GM21526 (cell line): Measurements from ENCODE around the gene RASGRF2.

Source experiments
- ATAC-seq: cut with Tn5 transposase; IDR thresholded peaks from one replicate; pipeline ENCODE4 v1.9.1; 2021; ENCODE audit warnings: moderate library complexity; ENCODE audit not compliant: unreplicated experiment, low FRiP score

The RASGRF2 gene

DNA sequence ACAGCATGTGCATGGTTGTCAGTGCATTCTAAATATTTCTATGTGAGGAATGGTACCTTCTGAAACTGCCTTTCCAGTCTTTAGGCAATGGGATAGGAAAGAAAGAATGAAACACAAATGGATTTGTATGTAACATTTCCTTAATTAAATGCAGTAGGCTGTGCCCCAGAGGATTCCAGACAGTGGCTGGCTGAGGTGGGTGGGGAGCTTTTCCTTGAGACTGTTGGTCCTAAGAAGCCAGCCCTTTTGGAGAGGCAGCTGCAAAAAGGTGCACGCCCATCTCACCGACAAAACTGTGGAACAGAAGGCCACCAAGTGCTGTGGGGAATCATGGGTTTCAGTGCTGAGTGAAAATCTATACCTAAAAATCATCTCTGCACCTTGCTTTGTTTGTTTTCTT, 266.1 kb downstream of the RASGRF2 start:
- ATAC-seq: no peak

DNA sequence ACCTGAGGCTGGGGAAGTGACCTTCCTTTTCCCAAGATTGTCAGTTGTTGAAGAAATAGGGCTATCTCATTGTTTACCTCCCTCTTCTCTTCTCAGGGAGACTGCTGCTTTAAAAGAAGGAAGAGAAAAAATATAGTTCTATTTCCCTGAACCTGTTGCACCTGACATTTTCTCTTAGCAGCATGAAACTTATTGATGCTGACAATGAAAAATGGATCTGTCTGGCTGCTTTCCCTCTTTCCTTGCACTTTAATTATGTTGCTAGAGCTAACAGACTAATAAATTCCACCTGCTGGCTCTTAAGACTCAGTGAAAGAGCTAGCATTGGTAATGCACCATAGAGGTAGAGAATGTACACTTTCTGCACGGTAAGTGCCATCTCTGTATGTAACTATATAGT, 266.8 kb downstream of the RASGRF2 start:
- no peak for ATAC-seq

DNA sequence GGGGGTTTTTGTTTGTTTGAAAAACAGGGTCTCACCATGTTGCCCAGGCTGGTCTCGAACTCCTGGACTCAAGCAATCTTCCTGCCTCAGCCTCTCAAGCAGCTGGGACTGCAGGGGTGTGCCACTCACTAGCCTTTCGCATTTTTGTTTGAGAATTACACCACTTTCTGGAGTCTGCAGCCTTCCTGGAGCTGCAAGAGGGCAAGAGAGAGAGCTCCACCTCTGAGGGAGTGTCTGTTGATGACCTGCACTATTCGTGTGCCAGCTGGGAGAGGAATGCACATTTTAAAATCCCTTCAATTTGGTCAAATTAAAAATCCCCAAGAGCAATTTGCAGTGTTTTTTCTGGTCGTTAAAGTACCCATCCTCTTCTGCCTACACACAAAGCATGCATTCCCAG, 267.9 kb downstream of the RASGRF2 start:
- no peak for ATAC-seq

DNA sequence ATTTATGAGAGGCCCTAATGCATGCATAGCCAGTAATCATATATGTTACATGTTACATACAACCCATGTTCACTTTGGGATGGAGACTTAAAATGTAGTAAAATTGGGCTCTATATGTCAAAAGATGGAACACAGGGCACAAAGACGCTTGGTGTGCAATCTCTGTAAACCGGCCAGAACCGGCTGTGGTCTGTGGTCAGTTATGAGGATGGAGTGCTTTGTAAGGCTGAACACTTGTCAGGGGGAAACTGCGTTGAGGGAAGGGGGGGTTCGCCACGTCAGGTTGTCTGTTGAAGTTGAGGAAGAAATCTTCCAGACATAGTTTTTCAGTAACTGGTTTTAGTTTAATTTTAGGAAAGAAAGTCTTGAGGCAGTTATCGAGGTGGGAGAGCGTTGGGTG, 270.3 kb downstream of the RASGRF2 start:
- ATAC-seq: no peak

GRCh38 chr5:81232464-81233079, 272.4 kb downstream of the RASGRF2 start:
- ATAC-seq: no peak

- no peak for ATAC-seq
Measured at GRCh38 chr5:81233080-81233634, 273.0 kb downstream of the RASGRF2 start, which contains the start of gene CKMT2. Gene CKMT2 (plus strand): TSS chr5:81233322. CDS start chr5:81251133, 17,811 bp downstream.

DNA sequence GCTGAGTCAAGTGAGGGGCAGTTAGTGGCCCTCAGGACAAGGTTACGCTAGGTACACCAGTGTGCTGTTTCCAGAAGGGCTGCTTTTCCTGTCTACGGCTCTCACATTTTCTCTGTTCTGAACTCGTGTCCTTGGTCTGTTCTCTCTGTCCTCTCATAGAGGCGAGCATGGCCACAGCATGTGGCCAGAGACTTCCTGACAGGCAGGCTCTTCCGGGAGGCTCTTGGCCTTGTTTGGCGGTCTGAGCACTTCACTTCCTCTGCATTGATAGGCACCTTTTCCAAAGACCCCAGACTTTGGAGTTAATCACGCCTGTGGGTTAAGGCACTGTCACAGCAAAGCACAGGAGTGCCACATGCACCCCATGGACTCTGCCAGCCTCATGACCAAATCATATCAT, 274.1 kb downstream of the RASGRF2 start:
- no peak for ATAC-seq

DNA sequence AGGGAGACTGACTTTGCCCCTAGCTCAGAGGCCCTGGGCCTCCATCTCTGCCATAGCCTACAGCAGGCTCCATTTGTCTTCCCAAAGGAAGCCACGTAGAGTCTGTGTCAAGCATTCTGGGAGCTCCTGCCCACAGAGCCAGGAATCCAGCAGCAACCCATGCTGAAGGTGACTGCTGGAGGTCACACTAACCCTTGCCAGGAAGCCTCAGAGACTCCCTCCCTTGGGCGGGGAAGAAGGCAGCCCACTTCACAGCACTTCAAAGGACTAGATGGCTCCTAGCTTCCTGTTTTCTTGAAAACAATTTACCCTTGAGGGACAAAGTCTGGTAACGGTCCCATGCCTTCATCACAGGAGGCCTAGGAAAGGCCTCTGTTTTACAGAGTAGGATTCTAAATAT, 274.6 kb downstream of the RASGRF2 start:
- ATAC-seq: no peak

- no peak for ATAC-seq
Measured at GRCh38 chr5:81235287-81236072, 275.3 kb downstream of the RASGRF2 start.

DNA sequence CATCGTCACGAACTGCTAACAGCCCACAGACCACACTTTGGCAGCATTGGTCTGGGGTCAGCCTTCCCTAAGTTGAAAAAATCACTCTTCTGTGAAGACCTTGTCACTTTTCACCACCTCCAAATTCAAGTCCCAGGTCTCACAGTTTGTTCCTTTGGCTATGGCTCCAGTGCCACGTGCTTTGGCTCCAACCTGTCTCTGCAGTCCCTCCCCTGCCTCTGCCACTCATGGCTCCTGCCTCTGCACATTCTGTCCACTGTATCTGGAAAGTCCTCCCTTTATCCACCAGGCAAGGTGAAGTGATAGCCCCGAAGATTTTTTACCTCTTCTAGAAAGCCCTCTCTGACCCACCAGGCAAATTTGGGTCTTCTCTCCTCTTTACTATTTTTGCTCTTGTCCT, 278.3 kb downstream of the RASGRF2 start:
- ATAC-seq: no peak

DNA sequence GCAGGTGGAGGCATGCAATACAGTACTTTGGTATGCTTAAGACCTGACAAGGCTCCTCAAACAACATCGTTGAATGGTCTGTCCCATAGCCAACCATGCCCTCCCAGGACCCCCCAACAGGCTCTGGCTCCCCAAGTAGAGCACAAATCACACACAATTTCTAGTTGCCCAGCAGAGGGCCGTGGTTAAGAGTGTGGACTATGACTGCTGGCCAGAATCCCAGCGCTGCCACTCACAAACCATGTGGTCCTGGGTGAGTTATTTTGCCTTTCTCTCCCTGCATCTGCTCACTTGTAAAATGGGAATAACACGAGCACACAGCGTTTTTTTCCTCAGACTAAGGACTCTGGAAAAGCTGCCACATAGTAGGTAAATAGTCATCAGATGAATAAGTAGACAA, 279.4 kb downstream of the RASGRF2 start:
- ATAC-seq: no peak

DNA sequence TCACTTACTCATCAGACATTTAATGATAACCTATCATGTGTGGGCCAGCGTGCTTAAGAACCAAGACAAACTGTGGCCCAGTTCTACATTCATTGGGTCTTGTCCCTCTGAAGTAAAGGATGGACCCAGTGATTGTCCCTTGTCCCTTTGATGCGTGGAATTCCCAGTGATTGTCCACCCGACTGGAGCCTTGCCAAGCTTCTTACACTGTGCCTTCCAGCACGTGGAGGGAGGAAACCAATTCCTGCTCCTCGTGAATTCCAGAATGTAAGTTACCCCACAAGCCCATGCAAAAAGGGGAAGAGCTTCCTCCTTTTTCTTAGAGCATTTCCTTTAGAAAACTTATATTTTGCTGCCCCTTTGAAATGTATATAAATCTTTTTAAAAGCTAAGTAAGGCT, 280.8 kb downstream of the RASGRF2 start:
- ATAC-seq: no peak

- ATAC-seq: no peak
Measured at GRCh38 chr5:81241961-81242648, 281.9 kb downstream of the RASGRF2 start.

- no peak for ATAC-seq
Measured at GRCh38 chr5:81242906-81243436, 282.8 kb downstream of the RASGRF2 start.

GRCh38 chr5:81244451-81244850, 284.3 kb downstream of the RASGRF2 start:
- ATAC-seq: no peak

GRCh38 chr5:81245871-81246235, 285.7 kb downstream of the RASGRF2 start:
- ATAC-seq: no peak

GRCh38 chr5:81246697-81247096, 286.5 kb downstream of the RASGRF2 start:
- no peak for ATAC-seq

- no peak for ATAC-seq
Measured at GRCh38 chr5:81247441-81247972, 287.3 kb downstream of the RASGRF2 start.

GRCh38 chr5:81249240-81249639, 289.1 kb downstream of the RASGRF2 start:
- no peak for ATAC-seq

DNA sequence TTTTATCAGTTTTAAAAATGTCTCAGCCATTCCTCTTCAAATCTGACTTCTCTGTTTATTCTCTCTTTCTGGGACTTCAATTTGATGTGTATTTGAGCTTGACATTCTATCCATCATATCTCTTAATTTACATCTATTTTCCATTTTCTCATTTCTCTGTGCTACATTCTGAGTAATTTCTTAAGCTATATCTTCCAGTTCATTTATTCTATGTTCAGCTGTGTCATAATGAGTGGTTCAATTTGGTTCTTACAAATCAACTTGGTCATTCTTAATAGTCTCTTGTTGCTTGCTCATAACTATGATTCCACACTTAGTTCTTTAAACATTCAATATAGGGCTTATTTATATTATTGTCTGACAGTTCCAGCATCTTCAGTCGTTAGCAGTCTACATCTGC, 289.8 kb downstream of the RASGRF2 start:
- no peak for ATAC-seq

DNA sequence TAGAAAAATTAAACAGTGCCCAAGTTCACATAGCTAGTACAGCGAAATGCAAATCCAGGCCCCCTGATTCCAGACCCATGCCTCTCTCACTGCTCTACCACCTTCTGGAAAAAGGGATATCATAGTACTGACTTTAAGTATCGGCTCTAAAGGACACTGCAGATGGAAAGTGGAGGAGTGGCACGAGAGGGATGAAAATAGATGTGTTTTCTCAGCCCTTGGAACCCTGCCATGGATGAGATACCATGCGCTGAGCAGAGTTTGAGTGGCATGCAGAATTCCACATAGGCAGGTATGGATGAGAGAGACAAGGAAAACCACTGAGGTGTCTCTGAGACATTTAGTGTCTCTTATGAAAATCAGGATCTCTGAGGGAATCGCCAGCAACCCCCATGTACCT, 291.8 kb downstream of the RASGRF2 start:
- no peak for ATAC-seq
